GM12874 (cell line): Measurements from ENCODE around the gene KCNK13.

ENCODE experiments used
- CTCF ChIP-seq: IDR thresholded peaks from 2 replicates; pipeline ENCODE4 v1.5.1; 2011; ENCODE audit warnings: low read depth, mild to moderate bottlenecking, control low read depth, low read length, moderate library complexity; ENCODE audit not compliant: insufficient read depth

KCNK13 gene

GRCh38 chr14:90139199-90139598, 77.4 kb downstream of the KCNK13 start:
- TF ChIP-seq CTCF = no peak

GRCh38 chr14:90140298-90140955, 78.6 kb downstream of the KCNK13 start:
- TF ChIP-seq CTCF = no peak

- TF ChIP-seq CTCF = no peak
Measured at GRCh38 chr14:90140956-90141316, 79.1 kb downstream of the KCNK13 start.

- no peak for TF ChIP-seq CTCF
Measured at GRCh38 chr14:90153429-90153828, 91.6 kb downstream of the KCNK13 start.

GRCh38 chr14:90154110-90154509, 92.3 kb downstream of the KCNK13 start:
- no peak for TF ChIP-seq CTCF

- TF ChIP-seq CTCF = no peak
Measured at GRCh38 chr14:90159146-90159545, 97.4 kb downstream of the KCNK13 start.

GRCh38 chr14:90159688-90160087, 97.9 kb downstream of the KCNK13 start:
- TF ChIP-seq CTCF = no peak
